ENCODE data around the gene KLHL26. TPM values are rescaled to one million over a fixed set of nuclear protein-coding genes. Genes with fewer than 3 reads are reported as not detected.
A peak's percentile ranks its signal among the peaks of the same experiment; 100 is the strongest.

KLHL26 gene
- total and polyA plus RNA-seq, 2 of the 13 experiments (the other 11 are each of a cell fraction or from before 2014, with no cell fraction given): 1.5 to 1.7 TPM

DNA sequence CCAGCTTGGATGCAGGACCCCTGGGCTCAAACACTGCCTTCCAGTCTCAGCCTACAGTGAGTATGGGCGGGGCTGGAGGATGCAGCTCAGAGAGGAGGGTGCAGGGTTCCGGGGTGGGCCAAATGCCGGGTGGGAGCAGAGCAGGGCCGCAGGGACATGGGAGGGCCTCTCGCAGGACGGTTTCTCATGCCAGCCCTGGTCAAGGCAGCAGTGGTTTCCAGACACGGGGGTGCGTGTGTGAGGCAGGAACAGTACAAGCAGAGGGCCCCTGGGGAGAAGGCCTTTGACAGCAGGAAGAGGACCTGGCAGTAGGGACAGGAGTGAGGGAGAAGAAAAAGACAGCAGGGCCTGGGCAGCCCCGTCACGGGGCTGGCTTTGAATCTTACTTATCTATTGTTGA is 80.8 kb downstream of the KLHL26 start:
- no peaks in the 10 kb centered on the region for H4K20me1 ChIP-seq (ENCODE audit: insufficient read depth, low read length)
- ATAC-seq (no peak), DNase-seq (ENCODE audit: low spot score) (no peak), FAIRE-seq (no peak)
- CTCF ChIA-PET (ENCODE audit: low intra/inter-chr PET ratio, low total read pairs): no interaction called here
- H3K4me1 ChIP-seq (ENCODE audit: insufficient read depth, low read length): peaks cover 47% of the 10 kb centered on the region
- H3K4me3 ChIP-seq (replicated peaks in 1 of 3; ENCODE audit: insufficient read depth in 1 of 3, low read depth in 2 of 3, low read length in 3 of 3): no peak overlapping the region
- no peak overlapping the region for H3K27ac ChIP-seq (ENCODE audit: extremely low read length, insufficient read depth, low read length)
- no peaks in the 10 kb centered on the region for H3K9me3 ChIP-seq (ENCODE audit: low read length)
- no peak overlapping the region for H2AFZ ChIP-seq (ENCODE audit: low read length)
- peaks cover 1 to 6% of the 10 kb centered on the region in 2 experiments; a peak in 1 of 5 replicates for H3K36me3 ChIP-seq (replicated peaks in 1 of 2; ENCODE audit: control insufficient read depth in 1 of 2, insufficient read depth in 2 of 2, low read length in 2 of 2)
- 94% methylated on average over 10 of the region's 10 CpGs for WGBS (ENCODE audit: low lambda C conversion rate)
- H3K9ac ChIP-seq (ENCODE audit: insufficient read depth, low read depth, low read length): no peak overlapping the region
- H3K27me3 ChIP-seq (ENCODE audit: control insufficient read depth in 1 of 2, insufficient read depth in 2 of 2, low read length in 2 of 2): no peaks in the 10 kb centered on the region
- H3K79me2 ChIP-seq (ENCODE audit: insufficient read depth, low read length): peaks cover 7% of the 10 kb centered on the region
- in situ Hi-C loops (cut with HindIII; ENCODE audit: extremely low pct_ligation_motif_present, low pct_unique_long_range_greater_than_20kb) (no loop called here), intact Hi-C loops (cut with micrococcal nuclease; ENCODE audit: unreplicated experiment) (no loop called here)
- TF ChIP-seq, protein P1, sequence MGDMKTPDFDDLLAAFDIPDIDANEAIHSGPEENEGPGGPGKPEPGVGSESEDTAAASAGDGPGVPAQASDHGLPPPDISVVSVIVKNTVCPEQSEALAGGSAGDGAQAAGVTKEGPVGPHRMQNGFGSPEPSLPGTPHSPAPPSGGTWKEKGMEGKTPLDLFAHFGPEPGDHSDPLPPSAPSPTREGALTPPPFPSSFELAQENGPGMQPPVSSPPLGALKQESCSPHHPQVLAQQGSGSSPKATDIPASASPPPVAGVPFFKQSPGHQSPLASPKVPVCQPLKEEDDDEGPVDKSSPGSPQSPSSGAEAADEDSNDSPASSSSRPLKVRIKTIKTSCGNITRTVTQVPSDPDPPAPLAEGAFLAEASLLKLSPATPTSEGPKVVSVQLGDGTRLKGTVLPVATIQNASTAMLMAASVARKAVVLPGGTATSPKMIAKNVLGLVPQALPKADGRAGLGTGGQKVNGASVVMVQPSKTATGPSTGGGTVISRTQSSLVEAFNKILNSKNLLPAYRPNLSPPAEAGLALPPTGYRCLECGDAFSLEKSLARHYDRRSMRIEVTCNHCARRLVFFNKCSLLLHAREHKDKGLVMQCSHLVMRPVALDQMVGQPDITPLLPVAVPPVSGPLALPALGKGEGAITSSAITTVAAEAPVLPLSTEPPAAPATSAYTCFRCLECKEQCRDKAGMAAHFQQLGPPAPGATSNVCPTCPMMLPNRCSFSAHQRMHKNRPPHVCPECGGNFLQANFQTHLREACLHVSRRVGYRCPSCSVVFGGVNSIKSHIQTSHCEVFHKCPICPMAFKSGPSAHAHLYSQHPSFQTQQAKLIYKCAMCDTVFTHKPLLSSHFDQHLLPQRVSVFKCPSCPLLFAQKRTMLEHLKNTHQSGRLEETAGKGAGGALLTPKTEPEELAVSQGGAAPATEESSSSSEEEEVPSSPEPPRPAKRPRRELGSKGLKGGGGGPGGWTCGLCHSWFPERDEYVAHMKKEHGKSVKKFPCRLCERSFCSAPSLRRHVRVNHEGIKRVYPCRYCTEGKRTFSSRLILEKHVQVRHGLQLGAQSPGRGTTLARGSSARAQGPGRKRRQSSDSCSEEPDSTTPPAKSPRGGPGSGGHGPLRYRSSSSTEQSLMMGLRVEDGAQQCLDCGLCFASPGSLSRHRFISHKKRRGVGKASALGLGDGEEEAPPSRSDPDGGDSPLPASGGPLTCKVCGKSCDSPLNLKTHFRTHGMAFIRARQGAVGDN (CRISPR knock-in tag; IDR thresholded peaks at IDR 0.05): 0 out of 2 replicates have a peak, but pooled peaks have one; percentile 5
- no peak for TF ChIP-seq ZNF772 (CRISPR knock-in tag; IDR thresholded peaks at IDR 0.05)
- no TSS peak for BruUV-seq (replicated peaks)
- POLR2A ChIA-PET: no interaction called here
- no peak overlapping the region for H3K4me2 ChIP-seq (ENCODE audit: low read depth, low read length)

DNA sequence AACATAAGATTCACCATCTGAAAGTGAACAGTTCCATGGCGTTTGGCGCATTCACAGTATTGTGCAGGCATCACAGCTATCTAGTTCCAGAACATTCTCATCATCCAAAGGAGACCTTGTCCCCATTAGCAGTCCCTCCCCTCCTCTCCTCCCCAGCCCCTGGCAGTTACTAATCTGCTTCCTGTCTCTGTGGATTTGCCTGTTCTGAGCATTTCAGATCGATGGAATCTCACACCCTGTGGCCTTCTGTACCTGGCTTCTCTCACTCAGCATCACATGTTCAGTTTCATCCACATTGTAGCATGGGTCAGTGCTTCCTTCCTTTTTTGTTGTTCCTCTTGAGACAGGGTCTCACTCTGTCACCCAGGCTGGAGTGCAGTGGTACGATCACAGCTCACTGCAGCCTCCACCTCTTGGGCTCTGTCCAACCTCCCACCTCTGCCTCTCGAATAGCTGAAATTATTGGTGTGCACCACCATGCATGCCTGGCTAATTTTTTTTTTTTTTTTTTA is 81.2 kb downstream of the KLHL26 start:
- Histone ChIP-seq H3K9me3 (ENCODE audit: low read length) (no peaks in the 10 kb centered on the region), H3K4me2 (ENCODE audit: low read depth, low read length) (no peak overlapping the region), H4K20me1 (ENCODE audit: insufficient read depth, low read length) (no peaks in the 10 kb centered on the region), H3K36me3 (replicated peaks in 1 of 2; ENCODE audit: control insufficient read depth in 1 of 2, insufficient read depth in 2 of 2, low read length in 2 of 2) (peaks cover 1 to 7% of the 10 kb centered on the region in 2 experiments; a peak in 1 of 5 replicates), H3K4me1 (ENCODE audit: insufficient read depth, low read length) (peaks cover 43% of the 10 kb centered on the region), H3K4me3 (replicated peaks in 1 of 3; ENCODE audit: insufficient read depth in 1 of 3, low read depth in 2 of 3, low read length in 3 of 3) (no peak overlapping the region), H3K27me3 (ENCODE audit: control insufficient read depth in 1 of 2, insufficient read depth in 2 of 2, low read length in 2 of 2) (no peaks in the 10 kb centered on the region), H3K79me2 (ENCODE audit: insufficient read depth, low read length) (peaks cover 7% of the 10 kb centered on the region), H3K9ac (ENCODE audit: insufficient read depth, low read depth, low read length) (no peak overlapping the region), H3K27ac (ENCODE audit: extremely low read length, insufficient read depth, low read length) (no peak overlapping the region), H2AFZ (ENCODE audit: low read length) (no peak overlapping the region)
- ATAC-seq (no peak), FAIRE-seq (no peak), DNase-seq (ENCODE audit: low spot score) (no peak)
- TF ChIP-seq ZNF567 (CRISPR knock-in tag; IDR thresholded peaks at IDR 0.05; ENCODE audit: borderline replicate concordance) (no peak), ESRRA (CRISPR knock-in tag; IDR thresholded peaks at IDR 0.05; ENCODE audit: low read depth) (no peak), ZNF883 (CRISPR knock-in tag; IDR thresholded peaks at IDR 0.05; ENCODE audit: not compliant biosample characterization) (no peak), ZNF562 (CRISPR knock-in tag; IDR thresholded peaks at IDR 0.05; ENCODE audit: borderline replicate concordance) (no peak), NBN (conservative IDR thresholded peaks at IDR 0.05) (no peak), SKI (IDR thresholded peaks at IDR 0.05; ENCODE audit: partially characterized antibody) (no peak), GLI4 (CRISPR knock-in tag; IDR thresholded peaks at IDR 0.05; ENCODE audit: borderline replicate concordance) (no peak), EHMT2 (IDR thresholded peaks at IDR 0.05; ENCODE audit: borderline replicate concordance, low read depth, low read length) (no peak), BCL6 (CRISPR knock-in tag; IDR thresholded peaks at IDR 0.05) (no peak), ZNF652 (CRISPR knock-in tag; IDR thresholded peaks at IDR 0.05; ENCODE audit: borderline replicate concordance, low read depth) (no peak), BHLHE40 (IDR thresholded peaks at IDR 0.05; ENCODE audit: low read length) (no peak)
- CTCF ChIA-PET (ENCODE audit: low intra/inter-chr PET ratio, low total read pairs): no interaction called here
- intact Hi-C loops (cut with micrococcal nuclease; ENCODE audit: unreplicated experiment): no loop called here
- 96% methylated on average over 5 of the region's 5 CpGs for WGBS (ENCODE audit: low lambda C conversion rate)
- BruUV-seq (replicated peaks): no TSS peak
- POLR2A ChIA-PET: no interaction called here
- in situ Hi-C loops (cut with HindIII; ENCODE audit: extremely low pct_ligation_motif_present, low pct_unique_long_range_greater_than_20kb): no loop called here
